Tibial nerve (tissue), 4 donors: ENCODE data around the gene OR4K17. TPM values are rescaled to one million over a fixed set of nuclear protein-coding genes. Genes with fewer than 3 reads are reported as not detected.

Experiments
- DNase-seq, 2 donors: peaks; one replicate each; pipeline ENCODE4 v3.0.0-alpha.2; 2019; ENCODE audit warnings: low spot score in 2 of 2
- H3K27ac ChIP-seq, 4 donors: fragments of 200-600 bp; sonication (generic) in 3 of 4; one replicate each; pipeline ENCODE4 v1.5.1; 2017 to 2019; ENCODE audit warnings: mild to moderate bottlenecking in 1 of 4
- H3K27me3 ChIP-seq, 2 donors: fragments of 200-600 bp; sonication (generic) in 1 of 2; one replicate each; pipeline versions ENCODE4 v1.5.1 to v1.6.0; 2017 to 2019
- H3K36me3 ChIP-seq, 3 donors: fragments of 200-600 bp; sonication (generic); one replicate each; pipeline ENCODE4 v1.5.1; 2018 to 2019
- H3K4me1 ChIP-seq, 4 donors: fragments of 200-600 bp; sonication (generic) in 3 of 4; one replicate each; pipeline ENCODE4 v1.5.1; 2017 to 2019
- H3K4me3 ChIP-seq, 4 donors: fragments of 200-600 bp; sonication (generic) in 3 of 4; one replicate each; pipeline ENCODE4 v1.5.1; 2017 to 2019; ENCODE audit warnings: mild to moderate bottlenecking in 1 of 4, moderate library complexity in 1 of 4
- H3K9me3 ChIP-seq, 4 donors: fragments of 200-600 bp; sonication (generic) in 3 of 4; one replicate each; pipeline ENCODE4 v1.5.1; 2017 to 2019
- CTCF ChIP-seq, 5 experiments: fragments of 200-600 bp in 3 of 5; fragments of 450-650 bp in 2 of 5; sonication (generic) in 3 of 5; IDR thresholded peaks; one replicate each; pipeline ENCODE4 v1.5.1; 2016 to 2019; ENCODE audit warnings: antibody characterized with exemption in 5 of 5, mild to moderate bottlenecking in 3 of 5, moderate library complexity in 2 of 5
- EP300 ChIP-seq, 2 donors: sonication (generic); formaldehyde crosslinking; IDR thresholded peaks; one replicate each; pipeline ENCODE4 v1.6.1; 2017; ENCODE audit warnings: antibody characterized with exemption in 2 of 2, mild to moderate bottlenecking in 1 of 2
- POLR2A ChIP-seq, 2 donors: fragments of 450-650 bp; IDR thresholded peaks; one replicate each; pipeline ENCODE4 v1.6.1; 2017; ENCODE audit warnings: antibody characterized with exemption in 2 of 2, mild to moderate bottlenecking in 2 of 2, moderate library complexity in 2 of 2
- WGBS, 2 donors: methylation state at CpG; one replicate each; pipeline ENCODE4 v1.1.5; 2018; 5-methylcytosine and 5-hydroxymethylcytosine counted together
- total RNA-seq, 4 donors: library from RNA; depleted of rRNA; stranded (reverse); fragments of >200 nt; gene quantifications; one replicate each; pipeline ENCODE4 v1.1.0, GENCODE V29; 2016

OR4K17 gene
- total RNA-seq, 4 donors from 2014 or later = not detected

- peaks cover 0 to 24% (median 2%) of the 10 kb centered on the region in 4 donors for H3K9me3 ChIP-seq
- no peak for TF ChIP-seq POLR2A (IDR thresholded peaks at IDR 0.05)
- no peak for TF ChIP-seq EP300 (IDR thresholded peaks at IDR 0.05)
- H3K27me3 ChIP-seq = no peaks in the 10 kb centered on the region
- no peak overlapping the region for H3K4me3 ChIP-seq
- 61 to 62% methylated on average over 1 of the region's 1 CpG for WGBS, 2 donors
- H3K27ac ChIP-seq = no peak overlapping the region
- no peaks in the 10 kb centered on the region for H3K36me3 ChIP-seq
- H3K4me1 ChIP-seq = no peaks in the 10 kb centered on the region
- DNase-seq = no peak
Observed at GRCh38 chr14:20116748-20117147, 6.2 kb downstream of the OR4K17 start.

GRCh38 chr14:20118795-20119194 lies 8.3 kb downstream of the OR4K17 start:
- no peaks in the 10 kb centered on the region for H3K36me3 ChIP-seq
- WGBS, 2 donors = 76 to 85% methylated on average over 5 of the region's 5 CpGs
- TF ChIP-seq POLR2A (IDR thresholded peaks at IDR 0.05) = no peak
- no peak for TF ChIP-seq EP300 (IDR thresholded peaks at IDR 0.05)
- no peak for TF ChIP-seq CTCF (IDR thresholded peaks at IDR 0.05)

GRCh38 chr14:20138520-20138919 lies 28.0 kb downstream of the OR4K17 start, which contains the start of gene OR4N5:
TSS of gene OR4N5 (plus strand) at chr14:20138820. CDS start at chr14:20143736, 4,916 bp downstream.
- no peak for DNase-seq
- TF ChIP-seq POLR2A (IDR thresholded peaks at IDR 0.05) (no peak), EP300 (IDR thresholded peaks at IDR 0.05) (no peak), CTCF (IDR thresholded peaks at IDR 0.05) (no peak)
- 85 to 88% methylated on average over 2 of the region's 2 CpGs for WGBS, 2 donors
- no peak within 1 kb of the TSS for H3K27ac ChIP-seq
- H3K9me3 ChIP-seq = no peaks in the 10 kb centered on the region
- H3K4me3 ChIP-seq = no peak within 1 kb of the TSS
- no peaks in the 10 kb centered on the region for H3K27me3 ChIP-seq
- H3K36me3 ChIP-seq = no peaks in the 10 kb centered on the region
- H3K4me1 ChIP-seq = no peaks in the 10 kb centered on the region

More at GRCh38 chr14:20118795-20119194, 8.3 kb downstream of the OR4K17 start:
- no peak for DNase-seq
- Histone ChIP-seq H3K4me1 (no peaks in the 10 kb centered on the region), H3K27me3 (no peaks in the 10 kb centered on the region), H3K9me3 (peaks cover 0 to 24% (median 2%) of the 10 kb centered on the region in 4 donors), H3K4me3 (no peak overlapping the region), H3K27ac (no peak overlapping the region)

GRCh38 chr14:20143911-20144310 lies 33.4 kb downstream of the OR4K17 start:
- Histone ChIP-seq H3K4me3 (no peak overlapping the region), H3K27me3 (no peaks in the 10 kb centered on the region), H3K9me3 (no peaks in the 10 kb centered on the region), H3K27ac (no peak overlapping the region), H3K36me3 (no peaks in the 10 kb centered on the region), H3K4me1 (no peaks in the 10 kb centered on the region)
- TF ChIP-seq POLR2A (IDR thresholded peaks at IDR 0.05) = no peak
- WGBS, 2 donors = 42 to 45% methylated on average over 7 of the region's 7 CpGs
- DNase-seq = no peak

GRCh38 chr14:20144820-20145219 lies 34.3 kb downstream of the OR4K17 start:
- 40 to 59% methylated on average over 1 of the region's 1 CpG for WGBS, 2 donors
- TF ChIP-seq POLR2A (IDR thresholded peaks at IDR 0.05) = no peak
- TF ChIP-seq EP300 (IDR thresholded peaks at IDR 0.05) = no peak
- no peak for TF ChIP-seq CTCF (IDR thresholded peaks at IDR 0.05)
- Histone ChIP-seq H3K4me1 (no peaks in the 10 kb centered on the region), H3K36me3 (no peaks in the 10 kb centered on the region), H3K27me3 (no peaks in the 10 kb centered on the region), H3K27ac (no peak overlapping the region), H3K9me3 (no peaks in the 10 kb centered on the region), H3K4me3 (no peak overlapping the region)
- DNase-seq = no peak

- no peaks in the 10 kb centered on the region for H3K4me1 ChIP-seq
- H3K9me3 ChIP-seq = peaks cover 0 to 32% (median 0%) of the 10 kb centered on the region in 4 donors
- H3K4me3 ChIP-seq = no peak overlapping the region
- no peaks in the 10 kb centered on the region for H3K27me3 ChIP-seq
- H3K36me3 ChIP-seq = no peaks in the 10 kb centered on the region
- no peak for DNase-seq
- TF ChIP-seq EP300 (IDR thresholded peaks at IDR 0.05) (no peak), CTCF (IDR thresholded peaks at IDR 0.05) (no peak), POLR2A (IDR thresholded peaks at IDR 0.05) (no peak)
- no peak overlapping the region for H3K27ac ChIP-seq
Observed at GRCh38 chr14:20164462-20164861, 53.9 kb downstream of the OR4K17 start.
